GM12891 (cell line): ENCODE data around the gene ATP2A1.

Source experiments
- POLR2A ChIP-seq: IDR thresholded peaks from 2 replicates; pipeline ENCODE4 v1.6.1; 2011; ENCODE audit warnings: low read depth, low read length, control low read depth
- POLR2AphosphoS5 ChIP-seq: IDR thresholded peaks from 2 replicates; pipeline ENCODE4 v1.6.1; 2011; ENCODE audit warnings: low read depth, low read length, control low read depth
- SPI1 ChIP-seq: IDR thresholded peaks from 2 replicates; pipeline ENCODE4 v1.6.1; 2011; ENCODE audit warnings: low read depth, low read length, control low read depth

DNA sequence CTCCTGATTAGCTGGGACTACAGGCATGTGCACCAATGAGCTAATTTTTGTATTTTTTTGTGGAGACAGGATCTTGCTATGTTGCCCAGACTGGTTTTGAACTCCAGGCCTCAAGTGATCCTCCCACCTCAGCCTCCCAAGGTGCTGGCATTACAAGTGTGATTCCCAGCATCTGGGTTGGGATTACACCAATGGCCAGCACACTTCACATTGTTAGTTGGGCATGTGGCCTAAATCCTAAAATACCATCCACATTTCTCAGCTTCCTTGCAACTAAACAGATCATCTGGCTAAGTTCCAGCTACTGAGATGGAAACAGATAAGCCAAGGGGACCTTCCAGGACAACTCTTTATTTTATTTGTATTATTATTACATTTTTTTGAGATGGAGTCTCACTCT lies 36.9 kb downstream of the ATP2A1 start:
- TF ChIP-seq POLR2AphosphoS5 (no peak), POLR2A (no peak), SPI1 (no peak)
